ENCODE results near the gene BCKDHB. TPM values are rescaled to one million over a fixed set of nuclear protein-coding genes. Genes with fewer than 3 reads are reported as not detected.

The BCKDHB gene
- polyA plus RNA-seq, 1 of the 3 experiments (the other 2 are of a cell fraction), result 19.9 TPM

- Histone ChIP-seq H3K4me2 (no peak overlapping the region), H3K9me2 (no peaks in the 10 kb centered on the region; the same call in 1 of the 2 replicates), H3K9me3 (no peaks in the 10 kb centered on the region), H3K27me3 (ENCODE audit: insufficient read depth) (no peaks in the 10 kb centered on the region), H3K79me2 (ENCODE audit: insufficient read depth) (peaks cover 3% of the 10 kb centered on the region; the same call in 1 of the 2 replicates), H3K4me3 (ENCODE audit: low read depth in 2 of 2, low read length in 1 of 2) (no peak overlapping the region), H3K4me1 (ENCODE audit: control insufficient read depth in 1 of 2, insufficient read depth in 2 of 2, low read depth in 1 of 2, low read length in 1 of 2) (no peaks in the 10 kb centered on the region; a peak in 1 of 4 replicates), H3K27ac (ENCODE audit: low read depth in 2 of 2, low read length in 1 of 2) (no peak overlapping the region), H2AFZ (ENCODE audit: low read depth) (no peak overlapping the region), H3F3A (replicated peaks; ENCODE audit: insufficient read depth) (no peaks in the 10 kb centered on the region), H3K9ac (no peak overlapping the region), H4K20me1 (ENCODE audit: insufficient read depth) (no peaks in the 10 kb centered on the region), H3K36me3 (replicated peaks in 1 of 2; ENCODE audit: control insufficient read depth in 1 of 2, insufficient read depth in 2 of 2, low read length in 1 of 2) (peaks cover 0 to 6% of the 10 kb centered on the region in 2 experiments)
- CTCF ChIA-PET, result no interaction called here
- WGBS (ENCODE audit: low lambda C conversion rate), result 100% methylated on average over 1 of the region's 1 CpG
- no peak for TF ChIP-seq POLR2AphosphoS5 (IDR thresholded peaks at IDR 0.05; ENCODE audit: low read depth, low read length)
- TF ChIP-seq NFIC (IDR thresholded peaks at IDR 0.05; ENCODE audit: borderline replicate concordance), result peak; percentile 14; the same call in 1 of the 2 replicates
- no peak for TF ChIP-seq IRF3 (IDR thresholded peaks at IDR 0.05; ENCODE audit: low read depth, low read length)
- no peak for TF ChIP-seq ELF1 (IDR thresholded peaks at IDR 0.05)
- no peak for TF ChIP-seq GATA2 (CRISPR knock-in tag; IDR thresholded peaks at IDR 0.05)
- no peak for TF ChIP-seq YY1 (IDR thresholded peaks at IDR 0.05; ENCODE audit: low read depth)
- no peak for TF ChIP-seq MXI1 (IDR thresholded peaks at IDR 0.05; ENCODE audit: low read depth, low read length)
- TF ChIP-seq PBX3 (IDR thresholded peaks at IDR 0.05), result peak; percentile 47; the same call in 1 of the 2 replicates
- TF ChIP-seq EP300 (IDR thresholded peaks at IDR 0.05; ENCODE audit: borderline replicate concordance in 1 of 2, low read depth in 1 of 2, low read length in 1 of 2), result peak in 1 of 2 experiments; percentile 39; a peak in 1 of 4 replicates
- no peak for TF ChIP-seq NRF1 (IDR thresholded peaks at IDR 0.05; ENCODE audit: low read depth, low read length)
- peak; percentile 43 for TF ChIP-seq TCF12 (IDR thresholded peaks at IDR 0.05)
- no peak for TF ChIP-seq RCOR1 (IDR thresholded peaks at IDR 0.05; ENCODE audit: low read length)
- no peak for TF ChIP-seq JUND (IDR thresholded peaks at IDR 0.05)
- no peak for TF ChIP-seq SIN3A (IDR thresholded peaks at IDR 0.05; ENCODE audit: borderline replicate concordance, low read depth, low read length)
- TF ChIP-seq MAX (IDR thresholded peaks at IDR 0.05; ENCODE audit: low read depth), result no peak
- TF ChIP-seq RAD21 (IDR thresholded peaks at IDR 0.05; ENCODE audit: low read length), result no peak
- TF ChIP-seq REST (IDR thresholded peaks at IDR 0.05; ENCODE audit: low read depth, low read length), result no peak
- no peak for TF ChIP-seq ZBTB33 (IDR thresholded peaks at IDR 0.05; ENCODE audit: borderline replicate concordance, low read depth)
- POLR2A ChIA-PET, result no interaction called here
- DNase-seq, result no peak
Measured at GRCh38 chr6:80197474-80197873, 91.0 kb downstream of the BCKDHB start.

All from SK-N-SH (cell line).